Fibroblast of pulmonary artery (primary cell): Measurements from ENCODE around the gene RAB5IF.

Source experiments
- DNase-seq: peaks from one replicate; pipeline ENCODE4 v3.0.0-alpha.2; 2010; ENCODE audit warnings: low read depth
- H3K4me3 ChIP-seq: replicated peaks from 2 replicates; pipeline ENCODE4 v1.5.1; 2011; ENCODE audit warnings: low read depth, mild to moderate bottlenecking, control low read depth, low read length, moderate library complexity
- TF ChIP-seq, protein P1 (sequence below): IDR thresholded peaks from 2 replicates; pipeline ENCODE4 v1.5.1; 2011; ENCODE audit warnings: mild to moderate bottlenecking, control low read depth, low read length, inconsistent platforms; ENCODE audit errors: missing control alignments

RAB5IF gene

DNA sequence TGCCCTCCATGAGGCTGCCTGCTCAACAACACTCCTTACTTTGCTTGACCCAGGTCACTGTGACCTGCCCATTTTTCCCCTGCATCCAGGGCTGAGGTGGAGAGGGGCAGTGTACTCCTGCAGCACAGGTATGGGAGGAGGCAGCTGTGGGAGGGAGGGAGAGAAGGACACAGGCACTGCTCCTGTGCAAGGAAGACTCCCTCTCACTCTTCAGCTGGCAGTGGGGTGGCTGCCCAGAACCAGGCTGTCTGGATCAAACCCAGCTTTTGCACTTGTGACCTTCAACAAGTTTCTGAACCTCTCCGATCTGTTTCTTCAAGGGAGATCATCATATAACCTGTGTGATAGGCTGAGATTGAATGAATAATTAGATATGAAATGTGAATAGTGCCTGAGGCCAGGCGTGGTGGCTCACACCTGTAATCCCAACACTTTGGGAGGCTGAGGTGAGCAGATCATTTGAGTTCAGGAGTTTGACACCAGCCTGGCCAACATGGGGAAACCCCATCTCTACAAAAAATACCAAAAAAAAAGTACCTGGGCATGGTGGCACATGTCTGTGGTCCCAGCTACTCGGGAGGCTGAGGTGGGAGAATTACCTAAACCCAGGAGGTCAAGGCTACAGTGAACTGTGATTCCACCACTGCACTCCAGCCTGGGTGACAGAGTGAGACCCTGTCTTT is 18.1 kb upstream of the RAB5IF start:
- H3K4me3 ChIP-seq: no peak overlapping the region
- TF ChIP-seq, protein P1, sequence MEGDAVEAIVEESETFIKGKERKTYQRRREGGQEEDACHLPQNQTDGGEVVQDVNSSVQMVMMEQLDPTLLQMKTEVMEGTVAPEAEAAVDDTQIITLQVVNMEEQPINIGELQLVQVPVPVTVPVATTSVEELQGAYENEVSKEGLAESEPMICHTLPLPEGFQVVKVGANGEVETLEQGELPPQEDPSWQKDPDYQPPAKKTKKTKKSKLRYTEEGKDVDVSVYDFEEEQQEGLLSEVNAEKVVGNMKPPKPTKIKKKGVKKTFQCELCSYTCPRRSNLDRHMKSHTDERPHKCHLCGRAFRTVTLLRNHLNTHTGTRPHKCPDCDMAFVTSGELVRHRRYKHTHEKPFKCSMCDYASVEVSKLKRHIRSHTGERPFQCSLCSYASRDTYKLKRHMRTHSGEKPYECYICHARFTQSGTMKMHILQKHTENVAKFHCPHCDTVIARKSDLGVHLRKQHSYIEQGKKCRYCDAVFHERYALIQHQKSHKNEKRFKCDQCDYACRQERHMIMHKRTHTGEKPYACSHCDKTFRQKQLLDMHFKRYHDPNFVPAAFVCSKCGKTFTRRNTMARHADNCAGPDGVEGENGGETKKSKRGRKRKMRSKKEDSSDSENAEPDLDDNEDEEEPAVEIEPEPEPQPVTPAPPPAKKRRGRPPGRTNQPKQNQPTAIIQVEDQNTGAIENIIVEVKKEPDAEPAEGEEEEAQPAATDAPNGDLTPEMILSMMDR: no peak
- no peak for DNase-seq

GRCh38 chr20:36591281-36591680 is 14.3 kb upstream of the RAB5IF start:
- DNase-seq: no peak
- TF ChIP-seq, protein P1: no peak

GRCh38 chr20:36591854-36592641 is 13.5 kb upstream of the RAB5IF start:
- peak; percentile 35 for DNase-seq
- H3K4me3 ChIP-seq: no peak overlapping the region
- TF ChIP-seq, protein P1: peak; percentile 35

More at GRCh38 chr20:36591281-36591680, 14.3 kb upstream of the RAB5IF start:
- H3K4me3 ChIP-seq: no peak overlapping the region

DNA sequence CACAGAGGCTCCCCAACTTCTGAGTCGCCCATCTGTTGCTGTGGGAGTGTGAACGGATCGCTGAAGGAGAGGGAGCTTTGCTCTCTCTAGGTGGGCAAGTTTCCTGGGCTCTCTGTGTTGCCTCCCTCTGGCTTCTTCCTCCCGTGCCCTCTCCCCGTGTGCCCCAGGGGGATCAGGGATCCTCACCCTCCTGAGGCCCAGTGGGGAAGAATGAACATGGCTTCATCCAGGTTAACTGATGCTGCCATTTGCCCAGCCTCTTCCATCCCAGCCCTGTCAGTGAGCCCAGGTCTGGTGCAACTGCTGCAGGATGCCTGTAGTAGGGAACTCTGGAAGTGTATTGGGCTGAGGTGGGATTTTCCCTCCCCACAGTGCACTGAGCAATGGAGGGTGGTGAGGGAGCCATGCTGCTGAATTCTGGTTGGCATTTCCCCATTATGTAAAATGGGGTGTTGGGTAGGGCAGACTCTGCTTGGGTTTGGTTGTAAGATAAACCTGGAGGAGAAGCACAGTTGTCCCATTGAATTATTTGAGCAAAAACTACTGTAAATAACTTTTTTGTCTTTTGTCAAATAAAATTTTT is 12.1 kb upstream of the RAB5IF start:
- no peak overlapping the region for H3K4me3 ChIP-seq
- DNase-seq: no peak
- TF ChIP-seq, protein P1: no peak

DNA sequence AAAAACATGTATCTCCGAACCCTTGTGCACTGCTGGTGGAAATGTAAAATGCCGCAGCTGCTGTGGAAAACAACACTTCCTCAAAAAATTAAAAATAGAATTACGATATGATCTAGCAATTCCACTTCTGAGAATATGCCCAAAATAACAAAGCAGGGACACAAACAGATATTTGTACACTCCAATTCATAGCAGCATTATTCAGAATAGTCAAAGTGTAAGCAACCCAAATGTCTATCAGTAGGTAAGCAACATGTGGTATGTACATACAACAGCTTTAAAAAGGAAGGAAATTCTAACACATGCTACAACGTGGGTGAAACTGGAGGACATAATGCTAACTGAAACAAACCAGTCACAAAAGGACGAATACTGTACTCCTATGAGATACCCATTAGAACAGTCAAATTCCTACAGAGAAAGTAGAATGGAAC is 5.7 kb upstream of the RAB5IF start:
- no peak overlapping the region for H3K4me3 ChIP-seq
- DNase-seq: no peak
- TF ChIP-seq, protein P1: no peak

GRCh38 chr20:36601540-36601939 is 4.0 kb upstream of the RAB5IF start:
- H3K4me3 ChIP-seq: no peak overlapping the region
- DNase-seq: no peak
- TF ChIP-seq, protein P1: no peak
